Measurements from ENCODE around the gene ATP1A2.

ATP1A2 gene

GRCh38 chr1:160071289-160071688 is 44.3 kb upstream of the ATP1A2 start:
- POLR2A ChIA-PET, result no interaction called here
- no peak for TF ChIP-seq CTCF (IDR thresholded peaks at IDR 0.05; ENCODE audit: control extremely low read depth, extremely low read depth, low read depth, missing control alignments)
- CTCF ChIA-PET, result interaction anchor here (0.8 to 45.2 kb wide), 4 partner anchors 10 to 305 kb away, joined by 3 to 983 read pairs (median 494); partner anchors contain the start of genes IGSF8, KCNJ10 and KCNJ9
- DNase-seq (ENCODE audit: extremely low spot score), result no peak

- no peak for TF ChIP-seq CTCF (IDR thresholded peaks at IDR 0.05; ENCODE audit: control extremely low read depth, extremely low read depth, low read depth, missing control alignments)
- ChIA-PET CTCF (interaction anchor here (3.3 to 45.2 kb wide), 3 partner anchors 10 to 67 kb away, joined by 12 to 983 read pairs (median 983); partner anchors contain the start of genes IGSF8, KCNJ10 and KCNJ9), POLR2A (no interaction called here)
- DNase-seq (ENCODE audit: extremely low spot score), result no peak
Measured at GRCh38 chr1:160074865-160075264, 40.7 kb upstream of the ATP1A2 start.

- POLR2A ChIA-PET, result no interaction called here
- DNase-seq (ENCODE audit: extremely low spot score), result no peak
- no peak for TF ChIP-seq CTCF (IDR thresholded peaks at IDR 0.05; ENCODE audit: control extremely low read depth, extremely low read depth, low read depth, missing control alignments)
- CTCF ChIA-PET, result interaction anchor here (30.0 to 45.2 kb wide), 2 partner anchors 9 to 15 kb away, joined by 983 read pairs; partner anchors contain the start of genes IGSF8, KCNJ10 and KCNJ9
Measured at GRCh38 chr1:160075836-160076235, 39.7 kb upstream of the ATP1A2 start.

- POLR2A ChIA-PET, result no interaction called here
- DNase-seq (ENCODE audit: extremely low spot score), result no peak
- no peak for TF ChIP-seq CTCF (IDR thresholded peaks at IDR 0.05; ENCODE audit: control extremely low read depth, extremely low read depth, low read depth, missing control alignments)
- CTCF ChIA-PET, result interaction anchor here (30.0 to 45.2 kb wide), 2 partner anchors 8 to 15 kb away, joined by 983 read pairs; partner anchors contain the start of genes IGSF8, KCNJ10 and KCNJ9
Measured at GRCh38 chr1:160076295-160076694, 39.3 kb upstream of the ATP1A2 start.

- no peak for TF ChIP-seq CTCF (IDR thresholded peaks at IDR 0.05; ENCODE audit: control extremely low read depth, extremely low read depth, low read depth, missing control alignments)
- CTCF ChIA-PET, result interaction anchor here (0.7 to 45.2 kb wide), 15 partner anchors 7 to 874 kb away, joined by 3 to 983 read pairs (median 5); partner anchors contain the start of genes IGSF8, KCNJ10, KCNJ9 and NHLH1
- POLR2A ChIA-PET, result no interaction called here
- DNase-seq (ENCODE audit: extremely low spot score), result no peak
Measured at GRCh38 chr1:160077486-160077885, 38.1 kb upstream of the ATP1A2 start.

- POLR2A ChIA-PET, result no interaction called here
- CTCF ChIA-PET, result interaction anchor here (0.9 to 45.2 kb wide), 43 partner anchors 6 to 873 kb away, joined by 3 to 983 read pairs (median 4); partner anchors contain the start of genes IGSF8, KCNJ10, KCNJ9 and NHLH1
- DNase-seq (ENCODE audit: extremely low spot score), result peak; percentile 71
- peak; percentile 77 for TF ChIP-seq CTCF (IDR thresholded peaks at IDR 0.05; ENCODE audit: control extremely low read depth, extremely low read depth, low read depth, missing control alignments)
Measured at GRCh38 chr1:160078512-160079195, 36.9 kb upstream of the ATP1A2 start.

Data from GM10248 (cell line).